ENCODE data around the gene PRICKLE4.

The PRICKLE4 gene

DNA sequence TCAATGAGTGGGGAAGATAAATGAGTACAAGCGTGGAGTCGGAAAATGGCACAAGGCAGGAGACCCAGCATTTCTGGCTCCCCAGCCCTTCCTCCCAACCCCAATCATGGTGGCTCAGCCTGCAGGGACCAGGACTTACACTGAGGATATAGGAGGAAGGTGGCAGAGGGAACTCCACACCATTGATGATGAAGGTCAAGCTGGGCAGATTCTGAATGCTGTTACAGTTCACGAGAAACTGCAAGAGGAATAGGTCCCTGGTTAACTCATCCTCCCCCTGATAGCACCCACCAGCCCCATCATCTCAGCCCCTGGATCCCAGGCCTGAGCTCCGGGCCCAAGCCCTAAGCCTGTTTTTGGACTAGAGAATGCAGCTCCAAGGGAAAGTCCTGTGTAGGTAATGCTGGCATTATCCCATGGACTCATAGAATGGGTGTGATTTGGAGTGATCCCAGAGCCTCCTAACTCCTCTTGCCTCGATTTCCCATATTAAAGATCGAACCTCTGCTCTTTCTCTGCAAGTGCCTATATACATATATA lies 42.9 kb upstream of the PRICKLE4 start:
- H3K9me3 ChIP-seq (ENCODE audit: low read length) = no peaks in the 10 kb centered on the region
- no peaks in the 10 kb centered on the region for H3K36me3 ChIP-seq (ENCODE audit: insufficient read depth, low read length)
- H3K4me3 ChIP-seq (ENCODE audit: low read length) = no peak overlapping the region
- no peak overlapping the region for H2AFZ ChIP-seq (ENCODE audit: low read depth, low read length)
- H3K27me3 ChIP-seq (ENCODE audit: insufficient read depth, low read length) = peaks cover 28% of the 10 kb centered on the region
- peaks cover 8% of the 10 kb centered on the region for H3K4me1 ChIP-seq (ENCODE audit: insufficient read depth, low read length)

- Histone ChIP-seq H3K4me1 (ENCODE audit: insufficient read depth, low read length) (peaks cover 5% of the 10 kb centered on the region), H3K27me3 (ENCODE audit: insufficient read depth, low read length) (peaks cover 19% of the 10 kb centered on the region), H2AFZ (ENCODE audit: low read depth, low read length) (no peak overlapping the region), H3K9me3 (ENCODE audit: low read length) (no peaks in the 10 kb centered on the region), H3K36me3 (ENCODE audit: insufficient read depth, low read length) (no peaks in the 10 kb centered on the region), H3K4me3 (ENCODE audit: low read length) (no peak overlapping the region)
These were observed 41.5 kb upstream of the PRICKLE4 start for GRCh38 chr6:41739041-41739440.

- Histone ChIP-seq H3K4me3 (ENCODE audit: low read length) (no peak overlapping the region), H3K27me3 (ENCODE audit: insufficient read depth, low read length) (peaks cover 19% of the 10 kb centered on the region), H3K4me1 (ENCODE audit: insufficient read depth, low read length) (peaks cover 5% of the 10 kb centered on the region), H2AFZ (ENCODE audit: low read depth, low read length) (no peak overlapping the region), H3K36me3 (ENCODE audit: insufficient read depth, low read length) (no peaks in the 10 kb centered on the region), H3K9me3 (ENCODE audit: low read length) (no peaks in the 10 kb centered on the region)
These were observed 40.0 kb upstream of the PRICKLE4 start for GRCh38 chr6:41740366-41741162.

GRCh38 chr6:41741625-41742490 lies 38.7 kb upstream of the PRICKLE4 start:
- H3K27me3 ChIP-seq (ENCODE audit: insufficient read depth, low read length) = peaks cover 24% of the 10 kb centered on the region
- no peak overlapping the region for H3K4me3 ChIP-seq (ENCODE audit: low read length)
- H3K9me3 ChIP-seq (ENCODE audit: low read length) = no peaks in the 10 kb centered on the region
- no peaks in the 10 kb centered on the region for H3K4me1 ChIP-seq (ENCODE audit: insufficient read depth, low read length)
- H3K36me3 ChIP-seq (ENCODE audit: insufficient read depth, low read length) = no peaks in the 10 kb centered on the region
- H2AFZ ChIP-seq (ENCODE audit: low read depth, low read length) = no peak overlapping the region

DNA sequence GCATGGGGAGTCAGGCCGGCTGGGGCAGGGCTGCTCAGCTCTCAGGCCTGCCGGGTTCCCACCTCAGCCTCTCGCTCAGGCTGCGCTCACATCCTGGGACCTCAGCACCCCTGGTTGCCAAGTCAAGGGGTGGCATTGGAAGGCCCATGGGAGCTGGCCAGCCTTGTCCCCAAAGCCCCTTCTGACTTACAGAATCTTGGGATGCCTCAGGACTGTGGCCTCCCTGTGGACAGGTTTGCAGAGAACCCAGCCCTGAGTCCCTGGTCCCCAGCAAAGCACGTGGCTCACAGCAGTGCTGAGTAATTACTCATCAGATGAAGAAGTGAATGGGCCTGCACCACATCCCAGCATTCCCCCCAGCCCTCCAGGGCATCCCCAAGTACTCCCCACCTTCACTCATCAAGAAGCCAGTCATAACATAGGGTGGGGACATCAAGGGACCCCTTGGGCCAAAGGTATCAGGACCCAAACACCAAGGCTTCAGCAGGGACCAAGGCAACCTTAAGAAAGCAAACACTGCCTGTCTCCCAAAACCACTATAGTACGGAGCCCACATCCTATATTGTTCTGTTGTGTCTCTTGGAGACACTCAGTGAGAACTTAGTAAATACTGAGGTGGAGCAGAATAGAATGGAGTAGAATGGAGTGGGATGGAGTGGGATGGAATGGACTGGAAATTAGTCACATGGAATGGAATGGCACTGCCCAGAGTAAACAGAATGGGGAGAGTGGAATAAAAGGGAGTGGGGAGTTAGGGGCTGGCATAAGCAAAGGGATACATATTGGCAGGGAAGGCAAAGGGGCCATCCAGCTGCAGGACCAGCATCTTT lies 37.0 kb upstream of the PRICKLE4 start:
- Histone ChIP-seq H3K27me3 (ENCODE audit: insufficient read depth, low read length) (peaks cover 30% of the 10 kb centered on the region), H3K9me3 (ENCODE audit: low read length) (no peaks in the 10 kb centered on the region), H3K4me1 (ENCODE audit: insufficient read depth, low read length) (no peaks in the 10 kb centered on the region), H2AFZ (ENCODE audit: low read depth, low read length) (no peak overlapping the region), H3K4me3 (ENCODE audit: low read length) (no peak overlapping the region), H3K36me3 (ENCODE audit: insufficient read depth, low read length) (no peaks in the 10 kb centered on the region)

DNA sequence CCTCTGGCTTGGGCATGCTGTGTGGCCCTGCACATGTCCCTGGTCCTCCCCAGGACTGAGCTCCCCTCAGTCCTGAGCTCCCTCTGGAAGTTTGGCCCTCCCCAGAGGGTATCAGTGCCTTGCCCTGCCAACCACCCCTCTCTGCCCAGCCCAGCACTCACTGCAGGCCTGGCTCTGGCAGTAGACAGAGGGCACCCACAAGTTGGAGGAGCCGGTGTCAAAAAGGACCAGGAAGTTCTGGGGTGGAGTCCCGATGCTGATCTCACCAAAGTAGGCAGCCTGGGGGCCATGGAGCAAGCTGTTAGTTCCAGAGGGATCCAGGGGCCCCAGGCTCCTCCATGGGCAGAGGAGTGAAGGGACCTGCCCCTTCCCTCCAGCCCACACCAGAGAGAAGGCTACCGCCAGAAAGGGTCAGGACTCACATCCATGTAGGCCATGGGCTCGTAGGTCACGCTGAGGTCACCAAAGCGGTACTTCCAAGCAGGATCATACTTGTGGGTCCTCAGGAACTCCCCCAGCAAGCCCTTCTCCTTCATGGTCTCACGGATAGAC lies 36.3 kb upstream of the PRICKLE4 start:
- Histone ChIP-seq H3K36me3 (ENCODE audit: insufficient read depth, low read length) (no peaks in the 10 kb centered on the region), H3K9me3 (ENCODE audit: low read length) (no peaks in the 10 kb centered on the region), H3K27me3 (ENCODE audit: insufficient read depth, low read length) (peaks cover 26% of the 10 kb centered on the region), H2AFZ (ENCODE audit: low read depth, low read length) (no peak overlapping the region), H3K4me1 (ENCODE audit: insufficient read depth, low read length) (no peaks in the 10 kb centered on the region), H3K4me3 (ENCODE audit: low read length) (no peak overlapping the region)

- Histone ChIP-seq H3K36me3 (ENCODE audit: insufficient read depth, low read length) (no peaks in the 10 kb centered on the region), H2AFZ (ENCODE audit: low read depth, low read length) (no peak overlapping the region), H3K27me3 (ENCODE audit: insufficient read depth, low read length) (peaks cover 14% of the 10 kb centered on the region), H3K4me3 (ENCODE audit: low read length) (no peak overlapping the region), H3K9me3 (ENCODE audit: low read length) (no peaks in the 10 kb centered on the region), H3K4me1 (ENCODE audit: insufficient read depth, low read length) (no peaks in the 10 kb centered on the region)
These were observed 34.5 kb upstream of the PRICKLE4 start for GRCh38 chr6:41746107-41746506.

GRCh38 chr6:41747256-41748101 lies 33.1 kb upstream of the PRICKLE4 start, which contains the start of gene PGC:
Gene PGC (minus strand): TSS chr6:41747397. CDS start chr6:41747334, 63 bp downstream.
- H3K4me1 ChIP-seq (ENCODE audit: insufficient read depth, low read length) = no peaks in the 10 kb centered on the region
- no peak within 1 kb of the TSS for H3K4me3 ChIP-seq (ENCODE audit: low read length)
- H3K36me3 ChIP-seq (ENCODE audit: insufficient read depth, low read length) = no peaks in the 10 kb centered on the region
- peaks cover 14% of the 10 kb centered on the region for H3K27me3 ChIP-seq (ENCODE audit: insufficient read depth, low read length)
- no peaks in the 10 kb centered on the region for H3K9me3 ChIP-seq (ENCODE audit: low read length)
- H2AFZ ChIP-seq (ENCODE audit: low read depth, low read length) = no peak within 1 kb of the TSS

- no peaks in the 10 kb centered on the region for H3K4me1 ChIP-seq (ENCODE audit: insufficient read depth, low read length)
- no peak overlapping the region for H3K4me3 ChIP-seq (ENCODE audit: low read length)
- H2AFZ ChIP-seq (ENCODE audit: low read depth, low read length) = no peak overlapping the region
- peaks cover 15% of the 10 kb centered on the region for H3K27me3 ChIP-seq (ENCODE audit: insufficient read depth, low read length)
- H3K9me3 ChIP-seq (ENCODE audit: low read length) = no peaks in the 10 kb centered on the region
- no peaks in the 10 kb centered on the region for H3K36me3 ChIP-seq (ENCODE audit: insufficient read depth, low read length)
These were observed 32.5 kb upstream of the PRICKLE4 start for GRCh38 chr6:41748102-41748477.

DNA sequence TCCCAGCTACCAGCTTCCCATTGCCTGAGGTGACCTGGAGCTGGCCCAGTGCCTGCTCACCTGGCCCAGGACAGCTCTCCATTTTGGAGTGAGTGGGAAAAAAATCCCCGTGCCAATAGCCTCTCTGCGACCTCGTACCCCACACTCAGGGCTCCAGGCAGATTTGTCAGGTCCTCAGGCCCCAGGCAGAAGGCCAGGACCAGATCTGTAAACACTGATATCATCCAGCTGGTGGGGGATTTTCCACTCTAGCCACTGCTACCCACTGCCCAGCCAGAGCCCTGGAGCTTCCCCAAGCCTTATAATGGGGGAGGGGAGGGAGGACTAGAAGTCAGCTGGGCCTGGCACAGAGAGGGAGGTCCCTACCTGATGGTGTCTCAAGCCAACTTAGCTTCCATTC lies 32.0 kb upstream of the PRICKLE4 start:
- no peak overlapping the region for H2AFZ ChIP-seq (ENCODE audit: low read depth, low read length)
- no peaks in the 10 kb centered on the region for H3K36me3 ChIP-seq (ENCODE audit: insufficient read depth, low read length)
- peaks cover 13% of the 10 kb centered on the region for H3K27me3 ChIP-seq (ENCODE audit: insufficient read depth, low read length)
- H3K4me1 ChIP-seq (ENCODE audit: insufficient read depth, low read length) = no peaks in the 10 kb centered on the region
- H3K4me3 ChIP-seq (ENCODE audit: low read length) = no peak overlapping the region
- no peaks in the 10 kb centered on the region for H3K9me3 ChIP-seq (ENCODE audit: low read length)

DNA sequence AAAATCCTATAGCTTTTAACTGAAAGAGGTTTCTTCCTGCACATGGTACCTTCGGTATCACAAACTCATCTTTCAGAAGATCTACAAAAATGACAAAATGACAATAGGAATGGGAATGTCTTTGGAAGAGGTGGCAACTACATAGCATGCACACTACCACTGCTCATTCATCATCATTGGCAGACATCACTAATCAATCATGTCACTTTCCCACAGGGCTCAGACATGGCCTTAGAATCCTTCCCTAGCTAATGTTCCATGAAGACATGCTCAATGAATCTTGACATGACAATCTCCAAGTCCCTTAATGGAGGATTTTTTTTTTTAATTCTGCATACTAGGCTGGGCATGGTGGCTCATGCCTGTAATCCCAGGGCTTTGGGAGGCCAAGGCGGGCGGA lies 30.2 kb upstream of the PRICKLE4 start:
- Histone ChIP-seq H3K4me3 (ENCODE audit: low read length) (no peak overlapping the region), H3K36me3 (ENCODE audit: insufficient read depth, low read length) (no peaks in the 10 kb centered on the region), H3K9me3 (ENCODE audit: low read length) (no peaks in the 10 kb centered on the region), H3K4me1 (ENCODE audit: insufficient read depth, low read length) (no peaks in the 10 kb centered on the region), H2AFZ (ENCODE audit: low read depth, low read length) (no peak overlapping the region), H3K27me3 (ENCODE audit: insufficient read depth, low read length) (peaks cover 14% of the 10 kb centered on the region)

- no peaks in the 10 kb centered on the region for H3K36me3 ChIP-seq (ENCODE audit: insufficient read depth, low read length)
- no peaks in the 10 kb centered on the region for H3K4me1 ChIP-seq (ENCODE audit: insufficient read depth, low read length)
- H3K27me3 ChIP-seq (ENCODE audit: insufficient read depth, low read length) = peaks cover 18% of the 10 kb centered on the region
- no peak overlapping the region for H2AFZ ChIP-seq (ENCODE audit: low read depth, low read length)
- H3K4me3 ChIP-seq (ENCODE audit: low read length) = no peak overlapping the region
- no peaks in the 10 kb centered on the region for H3K9me3 ChIP-seq (ENCODE audit: low read length)
These were observed 24.7 kb upstream of the PRICKLE4 start for GRCh38 chr6:41755895-41756294.
